Tibial artery (tissue), 4 donors: ENCODE measurements around the gene CYTH1.
A peak's percentile ranks its signal among the peaks of the same experiment; 100 is the strongest.

Source experiments
- DNase-seq, 2 donors: peaks; one replicate each; pipeline ENCODE4 v3.0.0-alpha.2; 2019
- H3K27ac ChIP-seq, 2 donors: fragments of 200-600 bp; sonication (generic) in 1 of 2; 1 replicate in 1 of 2; 2 replicates in 1 of 2; pipeline ENCODE4 v1.5.1; 2018 to 2019; ENCODE audit warnings: mild to moderate bottlenecking in 1 of 2
- H3K27me3 ChIP-seq, 2 donors: fragments of 200-600 bp; sonication (generic) in 1 of 2; one replicate each; pipeline versions ENCODE4 v1.5.1 to v1.6.0; 2016 to 2019
- H3K36me3 ChIP-seq, 3 donors: fragments of 200-600 bp; sonication (generic) in 2 of 3; one replicate each; pipeline ENCODE4 v1.5.1; 2016 to 2019; ENCODE audit warnings: mild to moderate bottlenecking in 2 of 3
- H3K4me1 ChIP-seq, 4 donors: fragments of 200-600 bp; sonication (generic) in 2 of 4; 1 replicate in 3 of 4; 2 replicates in 1 of 4; pipeline ENCODE4 v1.5.1; 2016 to 2019
- H3K4me3 ChIP-seq, 2 donors: fragments of 200-600 bp; sonication (generic) in 1 of 2; 1 replicate in 1 of 2; 2 replicates in 1 of 2; pipeline ENCODE4 v1.5.1; 2018 to 2019; ENCODE audit warnings: mild to moderate bottlenecking in 2 of 2
- H3K9me3 ChIP-seq, 3 donors: fragments of 200-600 bp; sonication (generic) in 1 of 3; one replicate each; pipeline ENCODE4 v1.5.1; 2016 to 2019
- intact Hi-C: fragments of 100-400 bp; cut with DNase I; formaldehyde crosslinking; loops from one replicate; pipeline ENCODE4 v1.15.0; 2023; ENCODE audit warnings: low total_unique reads
- TF ChIP-seq, protein P1 (sequence below), 2 experiments: fragments of 200-600 bp in 1 of 2; fragments of 450-650 bp in 1 of 2; IDR thresholded peaks; one replicate each; pipeline ENCODE4 v1.5.1; 2017 to 2019; ENCODE audit warnings: antibody characterized with exemption in 2 of 2, mild to moderate bottlenecking in 1 of 2, moderate library complexity in 1 of 2

CYTH1 gene

GRCh38 chr17:78716814-78717393, 65.2 kb downstream of the CYTH1 start:
- TF ChIP-seq, protein P1, sequence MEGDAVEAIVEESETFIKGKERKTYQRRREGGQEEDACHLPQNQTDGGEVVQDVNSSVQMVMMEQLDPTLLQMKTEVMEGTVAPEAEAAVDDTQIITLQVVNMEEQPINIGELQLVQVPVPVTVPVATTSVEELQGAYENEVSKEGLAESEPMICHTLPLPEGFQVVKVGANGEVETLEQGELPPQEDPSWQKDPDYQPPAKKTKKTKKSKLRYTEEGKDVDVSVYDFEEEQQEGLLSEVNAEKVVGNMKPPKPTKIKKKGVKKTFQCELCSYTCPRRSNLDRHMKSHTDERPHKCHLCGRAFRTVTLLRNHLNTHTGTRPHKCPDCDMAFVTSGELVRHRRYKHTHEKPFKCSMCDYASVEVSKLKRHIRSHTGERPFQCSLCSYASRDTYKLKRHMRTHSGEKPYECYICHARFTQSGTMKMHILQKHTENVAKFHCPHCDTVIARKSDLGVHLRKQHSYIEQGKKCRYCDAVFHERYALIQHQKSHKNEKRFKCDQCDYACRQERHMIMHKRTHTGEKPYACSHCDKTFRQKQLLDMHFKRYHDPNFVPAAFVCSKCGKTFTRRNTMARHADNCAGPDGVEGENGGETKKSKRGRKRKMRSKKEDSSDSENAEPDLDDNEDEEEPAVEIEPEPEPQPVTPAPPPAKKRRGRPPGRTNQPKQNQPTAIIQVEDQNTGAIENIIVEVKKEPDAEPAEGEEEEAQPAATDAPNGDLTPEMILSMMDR (IDR thresholded peaks at IDR 0.05), result peak in 1 of 2 experiments; percentile 26
- intact Hi-C loops, result no loop called here
- DNase-seq, result peak; percentile 61 to 78
- H3K27me3 ChIP-seq, result no peaks in the 10 kb centered on the region
- no peaks in the 10 kb centered on the region for H3K36me3 ChIP-seq
- no peaks in the 10 kb centered on the region for H3K9me3 ChIP-seq
- H3K4me1 ChIP-seq, result peaks cover 0 to 46% (median 36%) of the 10 kb centered on the region in 4 donors
- peak overlapping the region; percentile 49 to 52 for H3K4me3 ChIP-seq
- peak overlapping the region in 1 of 2 donors; percentile 1 for H3K27ac ChIP-seq

DNA sequence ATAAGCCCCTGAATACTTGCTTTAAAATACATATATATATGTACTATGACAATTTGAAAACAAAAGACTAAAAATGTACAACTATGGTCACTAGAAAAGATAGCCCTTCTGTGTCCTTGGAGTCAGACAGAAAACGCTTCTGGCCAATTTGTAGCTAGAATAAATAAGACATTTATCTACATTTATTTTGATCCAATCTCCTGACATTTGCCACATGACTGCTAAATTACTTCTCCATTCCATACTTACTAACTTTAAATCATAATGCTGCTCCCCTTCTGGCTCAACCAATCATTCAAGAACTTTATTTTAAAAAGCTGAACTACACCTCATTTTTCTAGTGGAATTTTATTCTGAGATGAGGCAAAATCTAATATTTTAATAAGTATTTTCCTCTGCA, 65.8 kb downstream of the CYTH1 start:
- Histone ChIP-seq H3K4me1 (peaks cover 0 to 40% (median 29%) of the 10 kb centered on the region in 4 donors), H3K9me3 (no peaks in the 10 kb centered on the region), H3K4me3 (peak overlapping the region in 1 of 2 donors; percentile 52), H3K27me3 (no peaks in the 10 kb centered on the region), H3K27ac (no peak overlapping the region), H3K36me3 (no peaks in the 10 kb centered on the region)
- intact Hi-C loops, result no loop called here
- TF ChIP-seq, protein P1 (IDR thresholded peaks at IDR 0.05), result no peak
- DNase-seq, result no peak

GRCh38 chr17:78715876-78716275, 66.2 kb downstream of the CYTH1 start:
- Histone ChIP-seq H3K4me3 (no peak overlapping the region), H3K36me3 (no peaks in the 10 kb centered on the region), H3K4me1 (peaks cover 0 to 36% (median 27%) of the 10 kb centered on the region in 4 donors), H3K27me3 (no peaks in the 10 kb centered on the region), H3K27ac (no peak overlapping the region), H3K9me3 (no peaks in the 10 kb centered on the region)
- DNase-seq, result no peak
- TF ChIP-seq, protein P1 (IDR thresholded peaks at IDR 0.05), result no peak
- intact Hi-C loops, result no loop called here

DNA sequence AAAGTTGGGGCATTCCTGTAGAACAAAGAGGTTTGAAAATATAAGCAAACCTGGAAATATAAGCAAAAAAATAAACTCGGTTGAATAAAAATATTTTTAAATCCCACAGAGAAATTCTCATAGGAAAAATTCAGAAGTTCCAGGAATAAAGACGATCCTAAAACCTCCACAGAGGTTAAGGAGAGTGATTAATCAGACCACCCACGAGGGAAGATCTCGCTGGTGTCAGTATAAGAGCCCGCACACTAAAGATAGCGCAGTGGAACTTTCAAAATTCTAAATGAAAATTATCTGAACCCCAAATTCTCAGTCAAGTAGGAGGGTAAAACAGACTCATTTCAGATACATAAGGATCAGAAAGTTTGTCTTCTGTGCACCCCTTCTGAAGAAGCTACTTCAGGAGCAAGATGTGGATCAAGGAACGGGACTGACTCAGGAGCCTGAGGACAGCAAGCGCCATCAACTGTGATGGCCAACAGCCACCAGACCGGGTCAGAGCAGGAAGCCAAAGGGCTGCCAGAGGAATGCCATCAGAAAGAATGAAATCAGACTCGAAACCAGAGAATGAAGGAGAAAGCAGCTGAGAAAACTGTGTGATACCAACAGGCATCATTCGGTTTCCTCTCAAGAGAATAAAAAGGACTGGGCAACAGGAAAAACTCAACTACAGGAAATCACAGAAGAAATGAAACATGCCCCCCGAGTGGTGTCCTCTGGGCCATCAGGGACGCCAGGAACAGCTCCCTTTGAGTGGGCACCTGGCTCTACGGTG, 66.9 kb downstream of the CYTH1 start:
- Histone ChIP-seq H3K27ac (no peak overlapping the region), H3K36me3 (no peaks in the 10 kb centered on the region), H3K4me1 (peaks cover 0 to 35% (median 27%) of the 10 kb centered on the region in 4 donors), H3K4me3 (no peak overlapping the region), H3K9me3 (no peaks in the 10 kb centered on the region), H3K27me3 (no peaks in the 10 kb centered on the region)
- intact Hi-C loops, result no loop called here
- TF ChIP-seq, protein P1 (IDR thresholded peaks at IDR 0.05), result no peak
- no peak for DNase-seq

GRCh38 chr17:78714534-78714933, 67.5 kb downstream of the CYTH1 start:
- Histone ChIP-seq H3K27me3 (no peaks in the 10 kb centered on the region), H3K9me3 (no peaks in the 10 kb centered on the region), H3K4me3 (no peak overlapping the region), H3K27ac (no peak overlapping the region), H3K4me1 (peaks cover 0 to 35% (median 27%) of the 10 kb centered on the region in 4 donors), H3K36me3 (no peaks in the 10 kb centered on the region)
- TF ChIP-seq, protein P1 (IDR thresholded peaks at IDR 0.05), result no peak
- intact Hi-C loops, result no loop called here
- DNase-seq, result no peak
